Brain pericyte (primary cell): ENCODE measurements around the gene GNAI2.
A peak's percentile ranks its signal among the peaks of the same experiment; 100 is the strongest.
"Not testable (repeated sequence)": the region's sequence is repeated elsewhere in the genome, so short reads cannot be mapped to it uniquely, and the experiment has no call there.

Experiments used
- DNase-seq: peaks from one replicate; pipeline ENCODE4 v3.0.0-alpha.2; 2012; ENCODE audit warnings: low read depth, low spot score

GNAI2 gene

GRCh38 chr3:50276762-50277101 is 40.7 kb downstream of the GNAI2 start:
- no peak for DNase-seq

GRCh38 chr3:50278123-50278879 is 42.3 kb downstream of the GNAI2 start:
- DNase-seq, result no peak

GRCh38 chr3:50278880-50279224 is 42.8 kb downstream of the GNAI2 start, which contains the start of gene LSMEM2:
TSS of gene LSMEM2 (plus strand) at chr3:50279087. CDS start at chr3:50279114, 27 bp downstream.
- DNase-seq, result no peak

- no peak for DNase-seq
These were observed 43.4 kb downstream of the GNAI2 start for GRCh38 chr3:50279255-50280016.

- DNase-seq, result not testable (repeated sequence)
These were observed 48.1 kb downstream of the GNAI2 start for GRCh38 chr3:50284121-50284520.

- DNase-seq, result no peak
These were observed 50.6 kb downstream of the GNAI2 start for GRCh38 chr3:50286322-50287227.

- DNase-seq, result no peak
These were observed 51.3 kb downstream of the GNAI2 start for GRCh38 chr3:50287262-50287661.

GRCh38 chr3:50288387-50289007 is 52.5 kb downstream of the GNAI2 start:
- no peak for DNase-seq

- no peak for DNase-seq
These were observed 53.1 kb downstream of the GNAI2 start for GRCh38 chr3:50289130-50289529.

- no peak for DNase-seq
These were observed 54.2 kb downstream of the GNAI2 start for GRCh38 chr3:50290161-50290641.

GRCh38 chr3:50292159-50293078 is 56.4 kb downstream of the GNAI2 start, which contains the start of gene IFRD2:
TSS of gene IFRD2 (minus strand) at chr3:50292429. CDS start at chr3:50292274, 155 bp downstream.
- peak; percentile 92 for DNase-seq

- no peak for DNase-seq
These were observed 57.2 kb downstream of the GNAI2 start for GRCh38 chr3:50293079-50293801.

GRCh38 chr3:50294089-50294488 is 58.1 kb downstream of the GNAI2 start:
- DNase-seq, result no peak

- no peak for DNase-seq
These were observed 58.7 kb downstream of the GNAI2 start for GRCh38 chr3:50294492-50295403.

- DNase-seq, result no peak
These were observed 59.8 kb downstream of the GNAI2 start for GRCh38 chr3:50295553-50296431.

- DNase-seq, result no peak
These were observed 60.8 kb downstream of the GNAI2 start for GRCh38 chr3:50296721-50297383.

- no peak for DNase-seq
These were observed 61.4 kb downstream of the GNAI2 start for GRCh38 chr3:50297384-50297775.
